Measurements from ENCODE around the gene ERCC6L2. TPM values are rescaled to one million over a fixed set of nuclear protein-coding genes. Genes with fewer than 3 reads are reported as not detected.

The ERCC6L2 gene
- total RNA-seq, result 37.4 and 40.3 TPM in 2 replicates

GRCh38 chr9:95875305-95876137 is at the start of gene ERCC6L2:
ERCC6L2 (plus strand) TSS chr9:95875691; CDS start chr9:95876039, 348 bp downstream.
- intact Hi-C loops (cut with micrococcal nuclease), result loop anchor here (1.0 to 10.0 kb wide), 19 partner anchors 13 to 1759 kb away; partner anchors contain the start of genes AOPEP, FANCC, NCBP1 and TSTD2

GRCh38 chr9:95826183-95826838 is 49.2 kb upstream of the ERCC6L2 start:
- intact Hi-C loops (cut with micrococcal nuclease), result no loop called here

- intact Hi-C loops (cut with micrococcal nuclease), result no loop called here
These were observed 44.7 kb upstream of the ERCC6L2 start for GRCh38 chr9:95830768-95831167.

- intact Hi-C loops (cut with micrococcal nuclease), result no loop called here
These were observed 43.7 kb upstream of the ERCC6L2 start for GRCh38 chr9:95831810-95832209.

- intact Hi-C loops (cut with micrococcal nuclease), result no loop called here
These were observed 41.8 kb upstream of the ERCC6L2 start for GRCh38 chr9:95833546-95834178.

GRCh38 chr9:95834281-95834907 is 41.1 kb upstream of the ERCC6L2 start:
- intact Hi-C loops (cut with micrococcal nuclease), result no loop called here

GRCh38 chr9:95835393-95835792 is 40.1 kb upstream of the ERCC6L2 start:
- intact Hi-C loops (cut with micrococcal nuclease), result no loop called here

- intact Hi-C loops (cut with micrococcal nuclease), result no loop called here
These were observed 39.4 kb upstream of the ERCC6L2 start for GRCh38 chr9:95836072-95836471.

GRCh38 chr9:95839012-95839411 is 36.5 kb upstream of the ERCC6L2 start:
- intact Hi-C loops (cut with micrococcal nuclease), result no loop called here

GRCh38 chr9:95840074-95840473 is 35.4 kb upstream of the ERCC6L2 start:
- intact Hi-C loops (cut with micrococcal nuclease), result no loop called here

GRCh38 chr9:95841377-95841776 is 34.1 kb upstream of the ERCC6L2 start:
- intact Hi-C loops (cut with micrococcal nuclease), result no loop called here

- intact Hi-C loops (cut with micrococcal nuclease), result no loop called here
These were observed 29.7 kb upstream of the ERCC6L2 start for GRCh38 chr9:95845751-95846150.

- intact Hi-C loops (cut with micrococcal nuclease), result no loop called here
These were observed 26.7 kb upstream of the ERCC6L2 start for GRCh38 chr9:95848764-95849163.

- intact Hi-C loops (cut with micrococcal nuclease), result loop anchor here (1.0 kb wide), 5 partner anchors 23 to 164 kb away; partner anchors contain the start of gene ERCC6L2
These were observed 23.1 kb upstream of the ERCC6L2 start for GRCh38 chr9:95852059-95853032.

- intact Hi-C loops (cut with micrococcal nuclease), result no loop called here
These were observed 21.0 kb upstream of the ERCC6L2 start for GRCh38 chr9:95854386-95855020.

GRCh38 chr9:95855961-95856360 is 19.5 kb upstream of the ERCC6L2 start:
- intact Hi-C loops (cut with micrococcal nuclease), result no loop called here

GRCh38 chr9:95857124-95857523 is 18.4 kb upstream of the ERCC6L2 start:
- intact Hi-C loops (cut with micrococcal nuclease), result no loop called here

- intact Hi-C loops (cut with micrococcal nuclease), result no loop called here
These were observed 17.6 kb upstream of the ERCC6L2 start for GRCh38 chr9:95857896-95858295.

- intact Hi-C loops (cut with micrococcal nuclease), result no loop called here
These were observed 13.1 kb upstream of the ERCC6L2 start for GRCh38 chr9:95862343-95862742.
